Keratinocyte (primary cell): ENCODE measurements around the gene NME7. TPM values are rescaled to one million over a fixed set of nuclear protein-coding genes. Genes with fewer than 3 reads are reported as not detected.

ENCODE experiments used
- DNase-seq: peaks from one replicate; pipeline ENCODE4 v3.0.0-alpha.2; 2011; ENCODE audit warnings: low read depth, missing footprints, low spot score
- FAIRE-seq: peaks from 2 replicates; lab custom pipeline; 2011; peaks lifted over from hg19 to GRCh38; lab: Jason Lieb, UNC
- H2AFZ ChIP-seq: 2 replicates; pipeline ENCODE4 v1.6.0; 2012; ENCODE audit warnings: low read length, control low read depth, inconsistent platforms; ENCODE audit not compliant: control insufficient read depth
- H3K27ac ChIP-seq: 2 replicates; pipeline ENCODE4 v1.5.1; 2011; ENCODE audit warnings: low read length; ENCODE audit not compliant: control insufficient read depth, insufficient read depth
- H3K27me3 ChIP-seq: 3 replicates; pipeline ENCODE4 v1.6.0; 2011; ENCODE audit warnings: low read length; ENCODE audit not compliant: control insufficient read depth, insufficient read depth; ENCODE audit errors: extremely low read depth
- H3K36me3 ChIP-seq, 2 experiments: 2 replicates in 1 of 2; 3 replicates in 1 of 2; pipeline ENCODE4 v1.5.1; 2011; ENCODE audit warnings: low read length in 2 of 2, mild to moderate bottlenecking in 1 of 2; ENCODE audit not compliant: control insufficient read depth in 2 of 2, insufficient read depth in 2 of 2; ENCODE audit errors: extremely low read depth in 1 of 2
- H3K4me1 ChIP-seq: 3 replicates; pipeline ENCODE4 v1.5.1; 2011; ENCODE audit warnings: low read length; ENCODE audit not compliant: control insufficient read depth, insufficient read depth; ENCODE audit errors: extremely low read depth
- H3K4me2 ChIP-seq: 3 replicates; pipeline ENCODE4 v1.6.0; 2011; ENCODE audit warnings: low read depth, low read length; ENCODE audit not compliant: control insufficient read depth, insufficient read depth; ENCODE audit errors: extremely low read depth
- H3K4me3 ChIP-seq, 3 experiments: fragments of 200-600 bp in 1 of 3; sonication (generic) in 1 of 3; 2 replicates in 2 of 3; 3 replicates in 1 of 3; pipeline ENCODE4 v1.5.1; 2011 to 2016; ENCODE audit warnings: low read length in 3 of 3, mild to moderate bottlenecking in 3 of 3, control low read depth in 2 of 3, inconsistent platforms in 1 of 3, low read depth in 1 of 3, mixed read lengths in 1 of 3, mixed run types in 1 of 3, moderate library complexity in 1 of 3; ENCODE audit not compliant: control insufficient read depth in 2 of 3, insufficient read depth in 2 of 3; ENCODE audit errors: extremely low read depth in 1 of 3
- H3K79me2 ChIP-seq: 2 replicates; pipeline ENCODE4 v1.6.0; 2012; ENCODE audit warnings: low read length; ENCODE audit not compliant: control insufficient read depth, insufficient read depth
- H3K9ac ChIP-seq: 3 replicates; pipeline ENCODE4 v1.6.0; 2011; ENCODE audit warnings: low read length; ENCODE audit not compliant: control insufficient read depth, insufficient read depth; ENCODE audit errors: extremely low read depth
- H3K9me1 ChIP-seq: 3 replicates; pipeline ENCODE4 v1.6.0; 2011; ENCODE audit warnings: low read length; ENCODE audit not compliant: control insufficient read depth, insufficient read depth; ENCODE audit errors: extremely low read depth
- H3K9me3 ChIP-seq: 2 replicates; pipeline ENCODE4 v1.5.1; 2012; ENCODE audit warnings: low read depth, low read length; ENCODE audit not compliant: control insufficient read depth
- H4K20me1 ChIP-seq: 3 replicates; pipeline ENCODE4 v1.6.0; 2011; ENCODE audit warnings: low read length; ENCODE audit not compliant: control insufficient read depth, insufficient read depth; ENCODE audit errors: extremely low read depth
- EZH2 ChIP-seq: IDR thresholded peaks from one replicate; pipeline ENCODE4 v1.6.1; 2012; ENCODE audit warnings: inconsistent platforms, mild to moderate bottlenecking, low read length, moderate library complexity
- dilution Hi-C: fragments of 300-500 bp; cut with MboI; formaldehyde crosslinking; loops from one replicate; pipeline ENCODE4 v1.7.0; 2020; ENCODE audit warnings: low sequenced_read_pairs; ENCODE audit not compliant: extremely low pct_ligation_motif_present
- polyA plus RNA-seq, 5 experiments: library from polyadenylated mRNA; depleted of rRNA in 3 of 5; stranded (reverse) in 3 of 5; stranded (forward) in 1 of 5; unstranded in 1 of 5; fragments of >200 nt; gene quantifications; 1 replicate in 1 of 5; 2 replicates in 3 of 5; 3 replicates in 1 of 5; pipeline versions ENCODE4 v1.2.1 to v1.2.3, GENCODE V29; 2011 to 2012; ENCODE audit warnings: missing spikeins in 2 of 5, low read depth in 1 of 5, low replicate concordance in 1 of 5
- TF ChIP-seq, protein P1 (sequence below), 3 experiments: IDR thresholded peaks in 1 of 3; conservative IDR thresholded peaks in 1 of 3; optimal IDR thresholded peaks in 1 of 3; 2 replicates in 2 of 3; 3 replicates in 1 of 3; pipeline versions ENCODE3 to v1.5.1; 2011; ENCODE audit warnings: low read length in 3 of 3, mild to moderate bottlenecking in 3 of 3, moderate library complexity in 2 of 3, control low read depth in 1 of 3, inconsistent platforms in 1 of 3; ENCODE audit not compliant: insufficient read depth in 2 of 3; ENCODE audit errors: extremely low read depth in 1 of 3

Gene NME7
- polyA plus RNA-seq, 1 donor (not counting 4 experiments of a cell fraction or from before 2014, with no cell fraction given) = 52.9 TPM

DNA sequence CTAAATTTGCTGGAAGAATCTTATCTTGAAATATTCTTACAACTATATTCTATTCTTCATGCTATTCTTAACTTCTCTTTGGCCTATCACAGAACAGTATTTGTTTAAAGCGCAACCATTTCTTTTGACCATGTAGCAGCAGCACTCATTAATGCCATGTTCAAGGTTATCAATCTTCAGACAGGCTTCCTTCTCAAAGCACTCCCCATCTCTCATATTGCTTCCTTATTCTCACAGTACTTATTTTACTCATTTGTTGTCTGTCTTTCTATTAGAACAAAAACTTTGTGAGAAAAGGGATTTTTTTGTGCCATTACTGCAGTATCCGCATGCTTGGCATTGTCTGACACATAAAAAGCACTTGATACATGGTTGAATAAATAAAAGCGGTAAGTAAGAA is 171.4 kb downstream of the NME7 start:
- Histone ChIP-seq H3K27me3 (no peaks in the 10 kb centered on the region), H3K27ac (no peak overlapping the region), H3K4me3 (no peak overlapping the region), H3K9me3 (no peaks in the 10 kb centered on the region), H3K36me3 (no peaks in the 10 kb centered on the region), H2AFZ (no peak overlapping the region), H3K9me1 (no peaks in the 10 kb centered on the region), H4K20me1 (no peaks in the 10 kb centered on the region), H3K9ac (no peak overlapping the region), H3K4me2 (no peak overlapping the region), H3K4me1 (peaks cover 8% of the 10 kb centered on the region), H3K79me2 (no peaks in the 10 kb centered on the region)
- FAIRE-seq (no peak), DNase-seq (no peak)
- dilution Hi-C loops = no loop called here
- TF ChIP-seq EZH2 = no peak
- TF ChIP-seq, protein P1, sequence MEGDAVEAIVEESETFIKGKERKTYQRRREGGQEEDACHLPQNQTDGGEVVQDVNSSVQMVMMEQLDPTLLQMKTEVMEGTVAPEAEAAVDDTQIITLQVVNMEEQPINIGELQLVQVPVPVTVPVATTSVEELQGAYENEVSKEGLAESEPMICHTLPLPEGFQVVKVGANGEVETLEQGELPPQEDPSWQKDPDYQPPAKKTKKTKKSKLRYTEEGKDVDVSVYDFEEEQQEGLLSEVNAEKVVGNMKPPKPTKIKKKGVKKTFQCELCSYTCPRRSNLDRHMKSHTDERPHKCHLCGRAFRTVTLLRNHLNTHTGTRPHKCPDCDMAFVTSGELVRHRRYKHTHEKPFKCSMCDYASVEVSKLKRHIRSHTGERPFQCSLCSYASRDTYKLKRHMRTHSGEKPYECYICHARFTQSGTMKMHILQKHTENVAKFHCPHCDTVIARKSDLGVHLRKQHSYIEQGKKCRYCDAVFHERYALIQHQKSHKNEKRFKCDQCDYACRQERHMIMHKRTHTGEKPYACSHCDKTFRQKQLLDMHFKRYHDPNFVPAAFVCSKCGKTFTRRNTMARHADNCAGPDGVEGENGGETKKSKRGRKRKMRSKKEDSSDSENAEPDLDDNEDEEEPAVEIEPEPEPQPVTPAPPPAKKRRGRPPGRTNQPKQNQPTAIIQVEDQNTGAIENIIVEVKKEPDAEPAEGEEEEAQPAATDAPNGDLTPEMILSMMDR (optimal IDR thresholded peaks at IDR 0.05 in 1 of 3, IDR thresholded peaks at IDR 0.05 in 1 of 3, conservative IDR thresholded peaks at IDR 0.05 in 1 of 3; ENCODE audit: extremely low read depth in 1 of 3, insufficient read depth in 2 of 3, low read length in 3 of 3) = no peak

GRCh38 chr1:169193191-169193850 is 174.3 kb downstream of the NME7 start:
- H3K27me3 ChIP-seq = no peaks in the 10 kb centered on the region
- no peaks in the 10 kb centered on the region for H4K20me1 ChIP-seq
- TF ChIP-seq EZH2 = no peak
- TF ChIP-seq, protein P1 (optimal IDR thresholded peaks at IDR 0.05 in 1 of 3, IDR thresholded peaks at IDR 0.05 in 1 of 3, conservative IDR thresholded peaks at IDR 0.05 in 1 of 3; ENCODE audit: extremely low read depth in 1 of 3, insufficient read depth in 2 of 3, low read length in 3 of 3) = no peak
- H3K9ac ChIP-seq = no peak overlapping the region
- H3K27ac ChIP-seq = no peak overlapping the region
- no peak overlapping the region for H2AFZ ChIP-seq
- no peak for FAIRE-seq
- no peaks in the 10 kb centered on the region for H3K79me2 ChIP-seq
- H3K9me1 ChIP-seq = no peaks in the 10 kb centered on the region
- dilution Hi-C loops = no loop called here
- DNase-seq = no peak
- H3K4me3 ChIP-seq = no peak overlapping the region
- no peaks in the 10 kb centered on the region for H3K36me3 ChIP-seq
- H3K4me1 ChIP-seq = no peaks in the 10 kb centered on the region
- H3K4me2 ChIP-seq = no peak overlapping the region
- no peaks in the 10 kb centered on the region for H3K9me3 ChIP-seq
